Stimulated activated CD4-positive, alpha-beta T cell treated with anti-CD3 and anti-CD28 coated beads, Interleukin-12 subunit alpha, Interleukin-12 subunit beta, amount 100 ng/mL, for 24 hours (primary cell): ENCODE measurements around the gene NTM.

Source experiments
- DNase-seq, 2 experiments: peaks; one replicate each; pipeline ENCODE4 v3.0.0-alpha.2; 2020; ENCODE audit warnings: low read depth in 2 of 2

NTM gene

DNA sequence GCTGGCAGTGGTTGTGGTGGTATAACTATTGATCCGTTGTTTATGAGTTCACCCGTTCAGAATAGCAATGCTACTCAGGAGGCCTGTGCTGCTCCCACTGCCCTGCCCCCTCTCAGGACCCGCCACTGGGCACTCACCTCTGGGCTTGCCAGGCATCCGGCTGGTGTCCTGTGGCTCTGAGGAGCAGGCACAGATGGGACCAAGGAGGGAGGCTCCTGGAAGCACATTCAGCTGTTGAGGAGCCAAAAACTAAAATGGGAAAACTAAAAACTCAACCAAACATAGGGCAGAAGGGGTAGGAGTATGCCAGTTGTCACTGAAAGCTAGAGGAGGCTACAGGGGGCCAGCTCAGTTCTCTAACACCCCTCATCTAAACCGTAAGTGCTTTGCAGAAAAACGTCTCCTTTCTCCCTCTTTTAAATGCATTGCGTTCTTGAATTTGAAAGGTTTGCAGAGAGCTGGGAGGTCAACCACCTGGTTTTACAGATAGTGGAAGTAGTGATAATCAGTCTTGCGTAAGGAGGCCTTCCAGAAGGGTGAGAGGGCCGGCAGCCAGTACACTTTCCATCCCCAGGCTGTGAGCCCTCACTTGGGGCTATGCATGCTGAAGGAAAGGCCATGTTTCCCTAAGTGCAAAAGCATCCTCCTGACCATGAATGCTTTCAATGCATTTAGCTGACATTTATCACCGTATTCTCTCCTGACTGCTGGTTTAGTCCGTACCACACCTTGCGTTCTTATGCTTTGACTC is 547.4 kb downstream of the NTM start:
- DNase-seq: no peak

DNA sequence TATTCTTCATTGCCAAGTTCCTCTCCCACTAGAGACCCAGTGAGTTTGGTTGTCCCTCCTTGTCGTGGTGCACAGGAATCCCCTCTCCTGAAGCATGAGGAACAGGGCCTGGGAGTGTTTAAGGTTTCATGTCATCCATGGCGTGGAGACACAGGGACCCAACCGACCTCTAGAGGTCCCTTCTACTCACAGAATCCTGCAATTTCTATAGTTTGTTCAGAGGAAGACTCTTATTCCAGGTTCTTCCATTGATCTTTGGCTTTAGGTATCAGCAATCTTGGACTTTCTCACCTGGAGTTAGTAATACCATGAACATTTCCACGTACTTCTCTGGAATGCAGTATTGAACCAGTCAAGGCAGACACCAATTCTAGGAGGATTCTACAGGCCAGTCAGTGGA is 548.2 kb downstream of the NTM start:
- DNase-seq: no peak

DNA sequence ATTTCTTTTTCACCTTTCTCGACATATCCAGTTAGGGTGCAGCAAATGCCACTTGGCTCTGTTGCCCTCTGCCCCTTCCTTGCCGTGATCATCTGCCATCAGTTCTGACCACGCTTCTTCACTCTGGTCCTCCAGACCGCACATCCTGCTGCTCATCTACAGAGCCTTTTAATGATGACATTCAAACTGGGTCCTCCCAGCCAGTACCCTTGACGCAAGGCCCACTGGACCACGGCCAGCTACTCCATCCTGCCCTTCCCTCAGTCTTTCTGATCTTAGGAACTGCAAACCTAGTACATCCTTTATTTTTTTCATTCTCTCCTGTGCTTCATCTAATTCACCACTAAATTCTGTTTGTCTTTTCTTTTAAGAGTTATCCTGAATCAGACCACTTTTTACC is 551.8 kb downstream of the NTM start:
- no peak for DNase-seq

DNA sequence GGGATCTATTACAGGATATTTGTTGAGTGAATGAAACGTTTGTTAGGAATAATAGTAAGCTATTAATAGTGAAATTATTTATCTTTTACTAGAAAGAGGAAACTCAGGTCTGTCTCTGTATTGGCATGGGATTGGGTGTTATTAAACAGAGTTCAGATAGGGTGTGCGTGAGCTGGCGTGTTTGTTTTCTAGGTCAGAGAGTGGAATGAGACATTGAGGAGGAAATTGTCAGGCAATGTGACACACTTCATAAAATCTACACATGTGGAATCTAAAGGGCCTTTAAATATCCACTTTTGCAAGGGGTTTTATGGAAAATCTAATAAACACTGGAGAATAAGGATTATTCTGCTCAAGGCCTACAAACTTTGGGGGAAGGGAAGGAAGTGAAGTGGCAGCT is 552.9 kb downstream of the NTM start:
- DNase-seq: no peak

DNA sequence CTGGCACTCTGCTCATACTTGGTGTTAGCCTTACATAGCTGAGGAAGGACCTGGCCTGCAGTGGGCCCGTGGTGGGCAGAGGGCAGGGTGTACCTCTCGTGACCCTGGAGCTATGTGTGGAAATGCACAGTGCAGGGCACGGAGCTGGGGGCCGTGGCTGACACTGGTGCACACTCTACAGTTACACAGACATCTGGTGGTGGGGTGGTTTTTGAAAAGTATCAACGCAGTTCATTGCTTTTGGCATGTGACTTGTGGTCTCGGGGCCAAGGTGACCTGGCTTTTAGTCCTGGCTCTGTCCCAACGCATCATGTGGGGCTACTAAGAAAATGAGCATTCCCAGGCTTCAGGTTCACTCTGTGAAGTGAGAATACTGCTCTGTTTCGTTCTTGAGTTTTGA is 553.6 kb downstream of the NTM start:
- no peak for DNase-seq

DNA sequence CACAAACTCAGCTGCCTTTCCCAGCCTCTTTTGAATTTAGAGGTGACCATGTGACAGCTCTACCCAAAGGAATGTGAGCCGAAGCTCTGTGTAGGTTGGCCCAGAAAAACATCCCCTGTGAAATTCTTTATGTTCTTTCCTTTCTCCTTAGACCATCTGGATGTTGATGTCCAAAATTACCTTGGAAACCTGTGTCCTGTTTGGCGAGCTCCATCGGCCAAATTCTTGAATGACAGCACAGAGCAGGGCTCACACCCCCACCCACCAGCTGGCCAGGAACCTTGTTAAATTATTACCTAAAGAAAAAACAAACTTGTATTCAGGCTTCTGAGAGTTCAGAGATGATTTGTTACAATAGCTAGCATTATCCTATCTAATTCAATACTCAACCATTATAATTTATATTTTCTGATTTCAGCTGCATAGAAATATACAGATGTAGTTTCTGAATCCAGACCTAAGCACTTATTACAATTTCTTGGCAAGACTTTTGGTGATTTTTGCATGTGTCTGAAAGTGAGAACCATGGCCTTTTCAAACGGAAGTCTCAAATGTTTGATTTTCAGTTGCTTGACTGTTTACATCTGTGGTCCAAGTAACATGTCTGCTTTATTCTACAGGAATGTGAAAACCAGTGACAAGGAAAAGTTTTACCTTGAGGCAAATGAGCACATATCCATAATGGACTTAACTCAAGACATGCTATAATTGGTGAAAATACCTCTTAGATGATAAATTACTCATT is 554.2 kb downstream of the NTM start:
- no peak for DNase-seq

DNA sequence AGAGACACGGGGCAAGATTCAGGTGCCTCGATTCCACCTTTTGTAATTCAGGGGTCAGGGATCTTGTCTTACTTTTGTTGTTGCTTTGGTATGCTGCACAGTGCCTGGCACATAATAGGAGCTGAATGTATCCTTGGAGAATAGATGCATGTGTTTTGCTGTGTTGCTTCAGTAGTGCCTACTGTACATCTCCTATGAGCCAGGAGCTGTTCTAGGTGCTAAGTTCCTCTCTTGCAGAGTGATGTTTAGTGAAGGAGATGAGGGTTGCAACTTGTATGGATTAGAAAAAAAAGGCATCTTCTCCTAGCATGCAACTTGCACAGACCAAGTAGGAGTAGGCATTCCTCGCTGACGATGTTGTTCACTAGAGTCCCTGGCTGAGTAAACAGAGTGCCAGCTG is 555.4 kb downstream of the NTM start:
- no peak for DNase-seq

DNA sequence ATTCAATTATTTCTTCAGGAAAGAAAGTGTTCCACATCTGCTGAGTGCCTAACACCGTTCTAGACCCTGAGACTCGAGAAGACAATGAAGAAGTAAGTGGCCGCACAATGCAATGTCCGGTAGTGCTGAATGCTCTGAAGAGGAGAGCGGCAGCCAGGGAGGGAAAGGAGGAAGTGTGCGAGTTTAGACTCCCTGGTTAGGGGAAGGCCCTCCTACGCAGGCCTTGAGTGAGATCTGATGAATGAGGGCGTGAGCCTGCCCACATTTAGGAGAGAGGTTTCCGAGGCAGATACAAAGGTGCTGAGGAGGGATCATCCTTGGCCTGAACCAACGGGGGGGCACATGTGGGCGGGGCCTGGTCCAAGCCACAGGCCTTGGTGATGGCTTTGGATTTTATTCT is 558.6 kb downstream of the NTM start:
- no peak for DNase-seq

DNA sequence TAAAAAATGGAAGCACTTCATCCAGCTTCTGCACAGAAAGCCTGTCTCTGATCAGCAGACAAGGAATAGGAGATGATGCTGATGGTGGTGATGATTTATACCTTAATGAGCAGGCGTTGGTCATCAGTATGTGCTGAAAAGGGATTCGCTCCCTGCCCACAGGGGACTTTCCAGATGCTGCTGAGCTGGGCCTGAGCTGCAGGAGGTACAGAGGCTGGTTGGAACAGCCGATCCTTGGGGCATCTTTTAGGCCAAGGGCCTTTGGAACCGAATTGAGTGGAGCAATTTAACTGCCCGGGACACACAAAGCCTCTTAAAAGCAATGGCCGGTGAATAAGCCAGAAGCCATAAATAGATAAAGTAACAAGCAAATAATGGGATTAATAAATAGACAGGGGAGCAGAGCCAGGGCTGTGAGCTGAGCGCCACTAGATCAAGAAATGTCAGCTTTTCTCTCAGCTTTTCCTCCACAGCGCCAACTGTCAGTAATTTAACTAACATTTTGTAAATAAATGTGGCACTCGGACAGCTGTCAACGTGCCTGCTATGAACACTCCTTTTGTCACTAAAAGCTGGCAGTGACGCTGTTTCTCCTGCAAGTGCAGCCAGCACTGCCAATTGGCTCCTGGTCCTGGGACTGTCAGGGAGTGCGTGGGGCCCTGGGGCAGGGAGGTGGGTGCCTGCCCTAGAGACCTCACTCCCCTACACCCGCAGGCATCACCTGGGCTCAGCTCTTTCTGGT is 562.3 kb downstream of the NTM start:
- DNase-seq: no peak

DNA sequence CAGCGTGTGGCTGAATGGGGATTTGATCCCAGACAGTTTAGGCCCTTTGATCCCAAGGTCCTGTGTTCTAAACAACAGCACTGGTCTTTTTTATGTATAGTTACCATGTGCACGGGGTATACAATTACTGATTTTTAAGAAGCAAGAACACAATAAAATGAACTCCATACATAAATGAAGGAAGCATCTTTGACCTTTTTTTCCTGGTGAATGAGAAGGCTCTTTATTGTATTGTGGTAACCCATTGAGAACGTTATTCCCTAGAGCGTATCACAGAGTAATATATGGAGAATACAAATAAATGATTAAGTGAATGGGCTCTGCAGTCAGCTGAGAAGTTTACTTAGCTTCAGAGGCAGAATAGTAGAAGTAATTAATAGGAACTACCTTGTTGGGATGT is 563.6 kb downstream of the NTM start:
- DNase-seq: no peak

DNA sequence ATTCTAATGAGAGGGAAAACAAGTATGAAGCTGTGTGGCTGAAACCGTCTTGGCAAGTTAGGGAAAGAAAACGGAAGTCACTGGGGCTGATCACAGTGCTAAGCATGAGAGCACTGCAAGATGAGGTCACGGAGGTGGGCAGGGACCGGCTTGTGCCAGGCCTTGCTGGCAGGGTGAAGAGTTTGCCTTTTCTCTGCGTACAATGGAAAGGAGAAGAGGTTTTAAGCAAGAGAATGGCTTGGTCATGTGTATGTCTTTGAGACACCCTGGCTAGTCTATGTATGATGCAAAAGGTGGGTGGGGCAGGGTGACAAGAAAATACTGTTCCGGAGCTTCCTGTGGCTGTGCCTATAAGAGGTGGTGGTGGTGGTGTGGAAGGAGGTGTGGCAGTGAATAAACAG is 567.9 kb downstream of the NTM start:
- no peak for DNase-seq

DNA sequence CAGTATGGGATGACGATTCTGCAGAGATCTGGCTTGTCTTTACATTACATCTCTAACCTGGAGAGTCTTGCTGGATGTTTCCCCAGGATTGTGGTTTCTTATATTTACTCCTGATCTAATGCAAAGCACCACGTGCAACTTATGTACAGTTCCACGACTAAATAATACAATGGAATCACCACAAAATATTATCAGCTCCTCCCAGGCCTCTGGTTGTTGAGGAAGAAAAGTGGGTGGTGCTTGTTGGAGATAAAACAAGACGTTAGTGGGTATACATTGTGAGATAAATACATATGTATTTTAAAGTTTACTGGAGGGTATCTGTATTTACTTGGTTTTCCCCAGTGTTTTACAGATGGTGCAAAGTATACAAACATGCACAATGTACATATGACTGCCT is 569.7 kb downstream of the NTM start:
- no peak for DNase-seq

DNA sequence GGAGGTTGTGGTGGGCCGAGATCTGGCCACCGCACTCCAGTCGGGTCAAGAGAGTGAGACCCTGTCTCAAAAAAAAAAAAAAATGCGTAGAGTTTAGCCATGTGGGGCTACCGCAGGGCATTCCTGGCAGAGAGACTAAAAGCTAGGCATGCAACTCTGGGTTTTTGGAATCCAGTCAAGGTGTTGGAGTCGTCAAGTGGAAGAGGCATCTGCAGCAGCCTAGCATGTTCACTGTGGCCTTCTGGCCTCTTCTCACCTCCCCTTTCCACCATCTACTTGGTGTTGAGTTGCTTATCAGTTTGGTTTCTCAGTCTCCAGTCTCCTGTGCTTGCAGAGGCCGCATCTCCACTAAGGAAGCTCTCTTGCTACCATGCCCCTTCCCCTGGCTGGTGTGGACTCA is 572.5 kb downstream of the NTM start:
- DNase-seq: no peak

DNA sequence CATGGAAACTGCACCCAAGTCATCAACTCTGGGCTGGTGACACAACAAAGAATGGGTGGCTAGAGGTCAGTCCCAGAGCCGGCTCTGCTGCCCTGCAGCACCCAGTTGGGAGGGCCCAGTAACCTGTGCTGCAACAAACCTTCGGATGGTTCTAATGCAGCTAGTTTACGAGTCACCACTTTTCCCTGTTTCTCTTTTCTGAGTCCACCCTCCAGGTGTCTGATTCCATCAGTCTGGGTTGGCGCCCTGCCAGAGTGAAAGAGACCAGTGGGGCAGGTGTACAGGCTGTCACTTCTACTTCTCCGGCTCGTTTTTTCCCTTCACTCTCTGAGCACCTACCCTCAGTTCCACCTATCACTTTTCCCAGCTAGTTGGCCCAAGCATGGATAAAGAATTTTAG is 572.9 kb downstream of the NTM start:
- no peak for DNase-seq

DNA sequence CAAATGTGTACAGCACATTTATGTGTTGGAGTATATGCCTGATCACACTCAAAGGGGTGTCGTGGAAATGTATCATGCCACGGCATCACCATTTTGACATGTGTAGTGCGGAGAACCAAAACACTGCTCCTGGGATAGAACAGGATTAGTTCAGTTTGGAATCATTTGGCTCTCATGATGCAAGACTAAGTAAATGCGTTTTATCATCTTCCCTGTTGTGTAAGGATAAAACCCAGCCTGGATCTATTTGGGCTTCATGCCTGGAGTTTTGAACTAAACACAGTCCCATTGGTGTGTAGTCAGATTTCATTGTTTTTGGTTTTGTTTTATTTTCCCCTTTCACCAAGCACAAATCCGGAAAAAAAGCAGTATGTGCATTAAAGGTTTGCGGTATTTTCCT is 574.3 kb downstream of the NTM start:
- DNase-seq: no peak

DNA sequence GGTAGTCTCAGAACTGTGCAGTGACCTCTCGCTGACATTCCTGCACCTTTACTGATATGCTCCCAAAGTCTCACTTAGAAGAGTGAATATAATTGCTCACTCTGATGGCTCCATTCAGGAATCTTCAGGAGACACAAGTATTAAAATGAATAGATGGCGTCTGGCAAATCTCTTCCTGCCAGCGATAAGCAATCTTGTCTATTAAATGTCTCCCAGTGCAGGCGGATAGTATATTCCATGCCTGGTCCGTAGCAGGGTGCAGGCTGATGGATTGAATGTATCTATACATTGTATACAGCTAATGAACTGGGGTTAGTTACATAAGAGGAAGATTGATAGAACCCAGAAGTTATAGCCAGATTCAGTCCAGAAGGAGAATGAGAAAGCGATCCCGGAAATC is 575.3 kb downstream of the NTM start:
- DNase-seq: no peak

DNA sequence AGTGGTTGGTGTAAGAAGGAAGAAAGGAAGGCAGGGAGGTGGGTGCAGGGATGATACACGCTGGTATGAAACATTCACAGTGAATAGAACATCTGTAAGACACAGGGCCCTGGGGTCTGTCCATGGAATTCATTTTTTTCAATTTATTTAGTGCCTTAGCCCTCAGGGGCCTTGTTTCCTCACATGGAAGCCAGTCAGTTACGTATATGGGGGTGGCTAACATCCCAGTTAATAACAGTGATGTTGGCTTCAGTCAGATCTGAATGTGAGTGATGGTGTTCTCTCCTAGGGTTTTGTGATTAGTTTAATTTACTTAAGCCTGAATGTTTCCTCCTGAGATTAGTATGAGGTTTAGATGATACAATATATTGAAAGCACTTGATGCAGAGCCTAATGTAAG is 577.1 kb downstream of the NTM start:
- no peak for DNase-seq

DNA sequence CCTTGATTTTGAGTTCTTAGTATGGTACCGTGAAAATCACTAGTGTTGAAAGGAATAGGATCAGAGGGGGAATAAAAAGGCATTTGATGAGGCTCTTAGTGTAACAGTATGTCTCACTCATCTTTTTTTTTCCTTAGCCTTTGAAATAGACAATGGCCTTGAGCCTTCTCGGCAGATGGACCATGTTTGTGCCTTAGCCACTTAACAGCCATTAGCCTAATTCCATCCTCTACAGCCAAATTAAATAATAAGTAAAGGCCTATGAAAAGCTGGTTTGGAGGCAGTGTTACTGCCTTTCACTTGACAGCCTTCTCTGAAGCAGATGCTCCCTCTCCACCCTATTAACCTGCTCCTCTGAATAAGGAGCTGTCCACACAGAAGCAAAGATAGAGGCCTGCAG is 580.7 kb downstream of the NTM start:
- no peak for DNase-seq

DNA sequence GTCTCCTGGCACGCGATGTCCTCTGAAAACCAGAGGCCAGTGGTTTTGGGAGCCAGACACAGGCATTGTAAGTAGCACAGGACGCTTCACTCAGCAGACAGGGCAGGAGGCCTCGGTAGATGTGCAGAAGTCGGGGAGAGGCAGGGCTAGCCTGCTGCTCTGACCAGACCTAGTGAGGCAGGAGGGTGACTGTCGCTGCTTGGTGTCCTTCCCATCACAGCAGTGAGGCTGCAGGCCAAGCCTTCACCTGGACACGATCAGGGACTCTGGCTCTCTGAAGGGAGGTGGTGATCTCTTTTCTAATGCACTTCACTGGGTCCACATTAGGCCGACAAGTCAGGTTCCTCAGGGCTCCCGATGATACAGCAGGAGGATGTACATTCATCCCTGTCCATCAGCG is 583.7 kb downstream of the NTM start:
- DNase-seq: no peak

DNA sequence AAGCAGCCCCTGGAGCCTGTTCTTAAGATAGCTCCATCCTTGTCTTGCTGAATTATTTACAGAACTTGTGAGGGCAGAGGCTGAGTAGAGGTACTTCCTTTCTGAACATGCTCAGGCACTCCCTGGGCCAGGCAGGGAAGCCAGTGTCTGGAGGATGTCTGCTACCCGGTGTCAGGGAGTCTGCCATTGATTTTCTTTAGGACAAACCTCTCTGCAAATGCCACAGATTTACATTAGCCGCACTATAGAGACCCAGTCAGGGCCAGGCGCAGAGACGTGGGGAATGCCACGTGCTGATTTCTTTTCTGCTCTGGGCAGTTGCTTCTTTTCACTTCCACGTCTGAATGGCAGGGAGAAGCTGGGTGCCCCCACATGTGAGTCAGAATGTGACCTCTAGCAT is 585.5 kb downstream of the NTM start:
- DNase-seq: no peak

DNA sequence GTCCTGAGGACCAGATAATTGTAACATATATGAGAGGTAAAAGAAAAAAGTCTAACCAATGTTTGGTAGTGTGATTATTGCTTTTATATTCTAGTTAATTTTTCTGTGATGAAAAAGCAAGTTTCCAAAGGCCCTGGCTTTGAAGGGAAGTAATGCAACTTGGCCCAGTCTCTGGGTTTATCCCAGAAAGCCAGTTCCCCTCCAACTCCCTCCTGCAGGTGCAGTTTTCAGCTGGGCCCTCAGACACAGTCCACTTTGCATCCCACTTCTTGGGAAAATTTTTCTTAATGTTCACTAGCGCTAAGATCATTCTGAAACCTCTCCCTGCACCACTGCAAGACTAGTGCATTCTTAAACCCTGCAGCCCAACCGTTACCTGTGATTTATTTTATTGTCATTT is 586.8 kb downstream of the NTM start:
- DNase-seq: no peak

DNA sequence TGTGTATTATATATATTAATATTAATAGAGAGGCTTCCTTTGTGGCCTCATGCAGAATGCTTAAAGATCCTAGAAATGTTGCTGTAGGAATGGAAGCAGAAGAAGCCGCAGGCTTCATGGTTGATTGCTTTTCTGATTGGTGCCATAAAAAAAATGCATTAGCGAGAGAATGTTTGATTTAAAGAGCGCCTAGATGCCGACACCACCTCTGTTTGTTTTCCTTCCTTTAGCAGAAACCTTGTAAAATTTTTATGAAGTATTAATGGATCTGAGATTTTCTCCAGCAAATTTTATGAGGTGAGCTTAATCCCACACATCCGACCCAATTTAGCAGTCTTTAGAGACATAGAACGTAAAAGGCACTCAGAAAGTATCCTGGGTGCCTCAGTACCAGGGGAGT is 587.5 kb downstream of the NTM start:
- DNase-seq: no peak

DNA sequence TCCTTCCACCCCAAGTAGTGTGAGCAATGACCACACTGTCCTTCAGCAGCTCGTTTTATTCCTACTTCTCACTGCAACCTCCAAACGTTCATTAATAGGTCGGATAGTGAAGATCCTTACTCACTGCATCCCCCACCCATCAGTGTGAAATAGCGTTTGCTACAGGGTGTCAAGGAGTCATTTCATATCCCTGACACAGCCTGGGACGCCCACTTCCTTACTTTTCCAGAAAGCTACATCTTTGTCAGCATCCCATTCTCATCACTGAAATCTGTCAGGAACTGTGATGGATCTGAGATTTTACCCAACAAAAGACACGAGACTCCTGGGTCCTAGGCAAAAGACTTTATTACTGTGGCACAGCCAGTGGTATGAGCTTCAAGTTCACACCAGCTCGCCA is 592.4 kb downstream of the NTM start:
- DNase-seq: no peak
